ENCODE results near the gene CENPO.

The CENPO gene

DNA sequence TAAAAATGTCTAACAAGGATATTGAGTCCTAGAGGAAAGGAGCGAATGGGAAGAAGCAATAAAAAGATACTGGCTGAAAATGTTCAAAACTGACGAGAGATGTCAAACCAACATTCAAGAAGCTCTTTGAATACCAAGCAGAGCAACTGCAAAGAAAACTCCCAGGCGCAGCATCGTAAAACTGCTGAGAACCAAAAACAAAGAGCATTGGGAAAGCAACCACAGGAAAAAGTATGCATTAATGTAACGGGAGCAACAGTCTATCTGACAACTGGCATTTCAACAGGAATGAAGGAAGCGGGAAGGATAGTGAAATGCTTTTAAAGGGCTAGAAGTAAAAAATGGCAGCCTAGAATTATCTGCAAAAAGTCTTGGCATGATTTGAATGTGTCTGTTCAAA is 73.7 kb downstream of the CENPO start:
- DNase-seq: no peak

DNA sequence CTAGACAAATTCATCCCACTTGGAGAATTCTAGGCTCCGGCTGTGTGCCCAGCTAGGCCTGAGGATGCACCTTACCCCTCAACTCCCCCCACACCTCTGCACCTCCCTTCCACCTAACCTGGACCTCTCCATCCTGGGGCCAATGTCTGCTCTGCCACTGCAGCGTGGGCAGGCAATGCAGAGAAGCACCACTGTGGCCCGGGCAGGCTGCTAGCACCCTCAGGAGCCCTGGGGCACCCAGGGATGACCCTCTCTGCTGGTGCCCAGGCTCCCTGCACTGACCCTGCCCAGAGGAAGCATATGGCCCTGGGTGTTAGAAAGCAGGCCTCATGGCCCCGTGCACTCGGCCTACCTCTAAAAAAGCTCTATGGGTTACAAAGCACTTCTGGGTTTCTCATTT is 77.2 kb downstream of the CENPO start:
- DNase-seq: no peak

- DNase-seq: no peak
Observed at GRCh38 chr2:24870891-24871705, 77.9 kb downstream of the CENPO start.

DNA sequence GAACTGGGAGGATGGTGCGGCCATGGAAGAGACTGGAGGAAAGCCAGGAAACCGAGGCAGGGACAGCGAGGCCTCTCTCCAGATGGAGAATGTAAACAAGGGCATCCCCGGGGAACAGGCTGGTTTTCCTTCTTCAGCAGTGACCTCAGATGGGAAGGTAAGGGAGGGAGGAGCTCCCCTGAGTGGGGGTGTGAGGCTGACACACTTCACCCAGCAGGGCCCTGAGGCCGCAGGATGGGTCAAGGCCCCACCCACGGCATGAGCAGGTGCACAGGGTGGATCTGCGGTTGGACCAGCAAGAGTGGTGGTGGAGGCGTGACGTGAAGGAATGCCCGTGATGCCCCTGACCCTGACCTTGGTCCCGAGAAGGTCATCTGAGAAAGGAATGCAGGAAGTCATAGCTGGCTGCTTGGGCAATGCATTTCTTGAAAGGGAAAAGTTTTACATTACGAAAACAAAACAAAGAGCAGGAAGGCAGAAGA is 78.7 kb downstream of the CENPO start:
- DNase-seq: no peak
